Measurements from ENCODE around the gene PUDP.

The PUDP gene

GRCh38 chrX:7083468-7084396 lies 64.2 kb downstream of the PUDP start:
- no peak overlapping the region for H3K9ac ChIP-seq (ENCODE audit: low read depth, low read length)
- H3K4me3 ChIP-seq (ENCODE audit: low read length): no peak overlapping the region
- no peaks in the 10 kb centered on the region for H3K9me3 ChIP-seq (ENCODE audit: insufficient read depth, low read depth, low read length)
- H3K27ac ChIP-seq (ENCODE audit: low read length): no peak overlapping the region
- H3K4me1 ChIP-seq (ENCODE audit: insufficient read depth, low read length): no peaks in the 10 kb centered on the region; the same call in 1 of the 2 replicates
- H3K36me3 ChIP-seq (ENCODE audit: insufficient read depth, low read depth, low read length): no peaks in the 10 kb centered on the region
- no peaks in the 10 kb centered on the region for H3K27me3 ChIP-seq (ENCODE audit: insufficient read depth, low read length)

- Histone ChIP-seq H3K9ac (ENCODE audit: low read depth, low read length) (no peak overlapping the region), H3K27me3 (ENCODE audit: insufficient read depth, low read length) (no peaks in the 10 kb centered on the region), H3K9me3 (ENCODE audit: insufficient read depth, low read depth, low read length) (no peaks in the 10 kb centered on the region), H3K4me1 (ENCODE audit: insufficient read depth, low read length) (no peaks in the 10 kb centered on the region), H3K4me3 (ENCODE audit: low read length) (no peak overlapping the region), H3K27ac (ENCODE audit: low read length) (no peak overlapping the region), H3K36me3 (ENCODE audit: insufficient read depth, low read depth, low read length) (no peaks in the 10 kb centered on the region)
Measured at GRCh38 chrX:7083021-7083420, 64.9 kb downstream of the PUDP start.

GRCh38 chrX:7082556-7082955 lies 65.4 kb downstream of the PUDP start:
- Histone ChIP-seq H3K27me3 (ENCODE audit: insufficient read depth, low read length) (no peaks in the 10 kb centered on the region), H3K9ac (ENCODE audit: low read depth, low read length) (no peak overlapping the region), H3K36me3 (ENCODE audit: insufficient read depth, low read depth, low read length) (no peaks in the 10 kb centered on the region), H3K27ac (ENCODE audit: low read length) (no peak overlapping the region), H3K4me1 (ENCODE audit: insufficient read depth, low read length) (no peaks in the 10 kb centered on the region), H3K4me3 (ENCODE audit: low read length) (no peak overlapping the region), H3K9me3 (ENCODE audit: insufficient read depth, low read depth, low read length) (no peaks in the 10 kb centered on the region)

- no peaks in the 10 kb centered on the region for H3K4me1 ChIP-seq (ENCODE audit: insufficient read depth, low read length)
- H3K27ac ChIP-seq (ENCODE audit: low read length): no peak overlapping the region
- H3K27me3 ChIP-seq (ENCODE audit: insufficient read depth, low read length): no peaks in the 10 kb centered on the region
- no peaks in the 10 kb centered on the region for H3K9me3 ChIP-seq (ENCODE audit: insufficient read depth, low read depth, low read length)
- no peak overlapping the region for H3K4me3 ChIP-seq (ENCODE audit: low read length)
- no peak overlapping the region for H3K9ac ChIP-seq (ENCODE audit: low read depth, low read length)
- H3K36me3 ChIP-seq (ENCODE audit: insufficient read depth, low read depth, low read length): no peaks in the 10 kb centered on the region
Measured at GRCh38 chrX:7077241-7078230, 70.4 kb downstream of the PUDP start.

GRCh38 chrX:7076245-7076661 lies 71.7 kb downstream of the PUDP start:
- Histone ChIP-seq H3K27me3 (ENCODE audit: insufficient read depth, low read length) (no peaks in the 10 kb centered on the region), H3K4me1 (ENCODE audit: insufficient read depth, low read length) (no peaks in the 10 kb centered on the region), H3K36me3 (ENCODE audit: insufficient read depth, low read depth, low read length) (no peaks in the 10 kb centered on the region), H3K4me3 (ENCODE audit: low read length) (no peak overlapping the region), H3K27ac (ENCODE audit: low read length) (no peak overlapping the region), H3K9ac (ENCODE audit: low read depth, low read length) (no peak overlapping the region), H3K9me3 (ENCODE audit: insufficient read depth, low read depth, low read length) (no peaks in the 10 kb centered on the region)

GRCh38 chrX:7074908-7075204 lies 73.1 kb downstream of the PUDP start:
- Histone ChIP-seq H3K9ac (ENCODE audit: low read depth, low read length) (no peak overlapping the region), H3K27me3 (ENCODE audit: insufficient read depth, low read length) (no peaks in the 10 kb centered on the region), H3K4me3 (ENCODE audit: low read length) (no peak overlapping the region), H3K9me3 (ENCODE audit: insufficient read depth, low read depth, low read length) (no peaks in the 10 kb centered on the region), H3K4me1 (ENCODE audit: insufficient read depth, low read length) (no peaks in the 10 kb centered on the region), H3K27ac (ENCODE audit: low read length) (no peak overlapping the region), H3K36me3 (ENCODE audit: insufficient read depth, low read depth, low read length) (no peaks in the 10 kb centered on the region)

GRCh38 chrX:7074148-7074907 lies 73.6 kb downstream of the PUDP start:
- Histone ChIP-seq H3K9ac (ENCODE audit: low read depth, low read length) (no peak overlapping the region), H3K4me3 (ENCODE audit: low read length) (no peak overlapping the region), H3K9me3 (ENCODE audit: insufficient read depth, low read depth, low read length) (no peaks in the 10 kb centered on the region), H3K4me1 (ENCODE audit: insufficient read depth, low read length) (no peaks in the 10 kb centered on the region), H3K36me3 (ENCODE audit: insufficient read depth, low read depth, low read length) (no peaks in the 10 kb centered on the region), H3K27me3 (ENCODE audit: insufficient read depth, low read length) (no peaks in the 10 kb centered on the region), H3K27ac (ENCODE audit: low read length) (no peak overlapping the region)

GRCh38 chrX:7073336-7073735 lies 74.6 kb downstream of the PUDP start:
- no peak overlapping the region for H3K27ac ChIP-seq (ENCODE audit: low read length)
- no peaks in the 10 kb centered on the region for H3K36me3 ChIP-seq (ENCODE audit: insufficient read depth, low read depth, low read length)
- H3K9ac ChIP-seq (ENCODE audit: low read depth, low read length): no peak overlapping the region
- no peaks in the 10 kb centered on the region for H3K9me3 ChIP-seq (ENCODE audit: insufficient read depth, low read depth, low read length)
- H3K4me1 ChIP-seq (ENCODE audit: insufficient read depth, low read length): no peaks in the 10 kb centered on the region
- no peak overlapping the region for H3K4me3 ChIP-seq (ENCODE audit: low read length)
- H3K27me3 ChIP-seq (ENCODE audit: insufficient read depth, low read length): no peaks in the 10 kb centered on the region

- Histone ChIP-seq H3K9me3 (ENCODE audit: insufficient read depth, low read depth, low read length) (no peaks in the 10 kb centered on the region), H3K27me3 (ENCODE audit: insufficient read depth, low read length) (no peaks in the 10 kb centered on the region), H3K27ac (ENCODE audit: low read length) (no peak overlapping the region), H3K36me3 (ENCODE audit: insufficient read depth, low read depth, low read length) (no peaks in the 10 kb centered on the region), H3K9ac (ENCODE audit: low read depth, low read length) (no peak overlapping the region), H3K4me1 (ENCODE audit: insufficient read depth, low read length) (no peaks in the 10 kb centered on the region), H3K4me3 (ENCODE audit: low read length) (no peak overlapping the region)
Measured at GRCh38 chrX:7072856-7073255, 75.1 kb downstream of the PUDP start.

- H3K27ac ChIP-seq (ENCODE audit: low read length): no peak overlapping the region
- no peaks in the 10 kb centered on the region; the same call in 1 of the 2 replicates for H3K9me3 ChIP-seq (ENCODE audit: insufficient read depth, low read depth, low read length)
- no peak overlapping the region for H3K9ac ChIP-seq (ENCODE audit: low read depth, low read length)
- no peaks in the 10 kb centered on the region for H3K27me3 ChIP-seq (ENCODE audit: insufficient read depth, low read length)
- no peaks in the 10 kb centered on the region for H3K4me1 ChIP-seq (ENCODE audit: insufficient read depth, low read length)
- no peak overlapping the region for H3K4me3 ChIP-seq (ENCODE audit: low read length)
- H3K36me3 ChIP-seq (ENCODE audit: insufficient read depth, low read depth, low read length): no peaks in the 10 kb centered on the region
Measured at GRCh38 chrX:7071390-7071789, 76.6 kb downstream of the PUDP start.

- no peaks in the 10 kb centered on the region for H3K36me3 ChIP-seq (ENCODE audit: insufficient read depth, low read depth, low read length)
- H3K4me3 ChIP-seq (ENCODE audit: low read length): no peak overlapping the region
- no peak overlapping the region for H3K9ac ChIP-seq (ENCODE audit: low read depth, low read length)
- no peak overlapping the region for H3K27ac ChIP-seq (ENCODE audit: low read length)
- no peaks in the 10 kb centered on the region for H3K4me1 ChIP-seq (ENCODE audit: insufficient read depth, low read length)
- no peaks in the 10 kb centered on the region for H3K27me3 ChIP-seq (ENCODE audit: insufficient read depth, low read length)
- no peaks in the 10 kb centered on the region; the same call in 1 of the 2 replicates for H3K9me3 ChIP-seq (ENCODE audit: insufficient read depth, low read depth, low read length)
Measured at GRCh38 chrX:7069556-7069955, 78.4 kb downstream of the PUDP start.
